IPS-NIHi7 (cell line): ENCODE data around the gene SLC25A42.
"Not testable (repeated sequence)": the region's sequence is repeated elsewhere in the genome, so short reads cannot be mapped to it uniquely, and the experiment has no call there.

Experiments
- DNase-seq: peaks from one replicate; pipeline ENCODE4 v3.0.0; 2012; ENCODE audit warnings: mixed read lengths; ENCODE audit errors: extremely low spot score

The SLC25A42 gene, protein sequence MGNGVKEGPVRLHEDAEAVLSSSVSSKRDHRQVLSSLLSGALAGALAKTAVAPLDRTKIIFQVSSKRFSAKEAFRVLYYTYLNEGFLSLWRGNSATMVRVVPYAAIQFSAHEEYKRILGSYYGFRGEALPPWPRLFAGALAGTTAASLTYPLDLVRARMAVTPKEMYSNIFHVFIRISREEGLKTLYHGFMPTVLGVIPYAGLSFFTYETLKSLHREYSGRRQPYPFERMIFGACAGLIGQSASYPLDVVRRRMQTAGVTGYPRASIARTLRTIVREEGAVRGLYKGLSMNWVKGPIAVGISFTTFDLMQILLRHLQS

DNA sequence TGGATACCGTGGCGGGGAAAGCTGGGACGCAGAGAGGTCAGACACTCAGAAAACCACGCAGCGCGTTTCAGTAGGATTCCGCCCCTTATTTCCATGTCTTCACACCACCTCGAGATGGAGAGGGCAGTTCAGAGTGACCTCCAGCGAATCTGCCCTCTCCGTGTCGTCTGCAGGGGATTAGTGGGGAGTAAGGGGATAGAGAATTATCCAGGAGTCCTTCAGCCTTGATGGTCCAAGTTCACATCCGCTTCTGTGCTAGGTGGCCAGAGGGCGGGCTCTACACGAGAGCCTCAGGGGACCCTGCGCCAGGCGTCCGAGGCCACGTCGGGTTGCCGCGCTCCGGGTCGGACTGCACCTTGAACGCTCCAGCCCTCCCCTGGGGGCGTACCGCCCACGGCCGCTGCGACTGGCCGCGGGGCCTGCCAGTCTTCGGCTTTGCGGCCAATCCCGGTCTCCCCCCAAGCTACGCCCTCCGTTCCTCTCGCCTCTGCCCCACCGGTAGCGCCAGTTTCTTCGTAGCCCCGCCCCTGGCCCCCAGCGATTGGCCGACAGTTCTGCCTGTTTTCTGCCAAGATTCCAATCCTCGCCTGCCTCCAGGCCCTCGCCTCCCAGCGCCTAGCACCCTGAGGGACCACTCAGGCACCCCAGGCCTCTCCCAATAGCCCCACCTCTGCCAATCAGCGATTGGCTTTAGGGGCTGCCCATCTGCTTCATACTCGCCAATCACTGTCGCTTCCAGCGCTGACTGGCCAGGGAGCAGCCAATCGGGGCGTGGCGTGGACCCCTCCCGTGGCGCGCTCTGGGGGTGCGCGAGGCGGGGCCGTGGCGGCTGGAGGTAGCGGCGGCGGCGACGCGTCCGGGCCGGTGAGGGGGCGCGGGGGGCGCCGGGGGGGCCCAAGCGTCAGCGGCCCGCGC is at the start of gene SLC25A42:
Gene SLC25A42 (plus strand): TSS at position 812 of the 915 bp plus-strand sequence. CDS start 32,131 bp downstream, outside the sequence.
- DNase-seq: peak; percentile 100

DNA sequence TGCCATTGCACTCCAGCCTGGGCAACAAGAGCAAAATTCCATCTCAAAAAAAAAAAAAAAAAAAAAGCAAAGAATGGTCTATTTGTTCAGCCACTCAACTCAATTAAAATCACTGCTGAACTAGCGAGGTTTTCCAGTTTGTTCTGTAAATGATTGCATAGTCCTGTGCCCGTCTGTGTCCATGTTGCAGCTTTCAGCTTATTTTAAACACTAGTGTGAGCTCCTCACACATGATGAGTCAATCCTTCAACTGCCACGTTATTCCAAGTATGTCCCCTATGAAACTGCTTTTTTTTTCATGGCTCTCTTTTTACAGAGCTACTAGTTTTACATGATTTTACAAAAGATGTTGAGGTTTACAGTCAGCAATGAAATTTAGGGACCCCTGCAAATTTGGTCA is 42.7 kb upstream of the SLC25A42 start:
- DNase-seq: no peak

DNA sequence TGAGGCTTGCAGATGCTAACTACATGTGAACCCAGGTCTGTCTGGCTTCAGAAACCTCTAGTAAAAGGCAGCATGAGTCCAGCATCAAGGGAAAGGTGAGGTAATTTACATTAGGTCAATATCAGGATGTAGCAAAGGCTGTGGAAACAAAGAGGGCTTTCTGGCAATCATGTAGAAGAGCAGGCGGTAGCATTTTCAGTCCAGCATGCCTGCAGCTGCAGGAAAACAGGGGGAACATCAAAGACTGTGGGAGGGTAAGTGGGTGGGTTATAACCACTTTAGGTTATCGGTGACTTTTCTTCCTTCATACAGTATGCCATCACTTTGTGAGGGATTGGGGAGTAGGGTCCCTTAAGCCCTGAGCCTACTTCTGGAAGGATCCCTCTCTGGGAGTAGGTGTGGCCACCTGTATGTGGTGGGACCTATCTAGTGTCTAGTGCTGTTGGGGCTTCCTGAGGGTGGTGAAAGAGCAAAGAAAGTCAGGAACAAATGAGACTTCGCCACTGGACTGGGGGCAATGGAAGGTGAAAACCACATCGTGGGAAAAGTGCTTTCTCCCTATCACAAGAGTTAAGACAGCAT is 41.3 kb upstream of the SLC25A42 start:
- no peak for DNase-seq

DNA sequence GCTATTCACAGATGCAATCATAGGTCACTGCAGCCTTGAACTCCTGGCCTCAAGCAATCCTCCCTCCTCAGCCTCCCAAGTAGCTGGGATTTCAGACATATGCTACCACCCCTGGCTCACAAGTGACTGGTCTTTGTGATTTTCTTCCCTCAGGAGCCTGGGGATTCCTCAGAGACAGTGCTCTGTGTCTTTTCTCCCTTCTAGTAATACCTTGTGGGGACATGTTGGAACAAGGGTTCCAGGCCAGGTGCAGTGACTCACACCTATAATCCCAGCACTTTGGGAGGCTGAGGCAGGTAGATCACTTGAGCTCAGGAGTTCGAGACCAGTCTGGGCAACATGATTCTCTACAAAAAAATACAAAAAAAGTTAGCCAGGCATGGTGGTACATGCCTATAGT is 40.4 kb upstream of the SLC25A42 start:
- not testable (repeated sequence) for DNase-seq

DNA sequence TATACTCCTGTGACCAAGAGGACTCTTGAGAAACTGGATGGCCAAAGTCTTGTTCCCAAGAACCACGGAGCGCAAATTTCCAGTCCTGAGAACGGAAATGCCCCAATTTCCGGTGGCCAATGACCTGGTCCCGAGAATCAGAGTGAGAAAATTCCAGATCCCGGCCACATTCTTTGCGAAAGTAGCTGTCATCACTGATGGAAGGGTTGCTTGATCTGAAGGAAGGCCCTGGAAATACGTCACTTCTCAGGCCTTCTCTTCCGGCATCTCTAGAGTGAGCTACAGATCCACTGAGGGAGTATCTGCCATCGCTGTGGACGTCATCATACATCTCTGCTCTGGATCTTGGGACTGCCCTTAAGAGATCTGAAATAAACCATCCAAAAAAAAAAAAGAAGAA is 37.9 kb upstream of the SLC25A42 start:
- no peak for DNase-seq

DNA sequence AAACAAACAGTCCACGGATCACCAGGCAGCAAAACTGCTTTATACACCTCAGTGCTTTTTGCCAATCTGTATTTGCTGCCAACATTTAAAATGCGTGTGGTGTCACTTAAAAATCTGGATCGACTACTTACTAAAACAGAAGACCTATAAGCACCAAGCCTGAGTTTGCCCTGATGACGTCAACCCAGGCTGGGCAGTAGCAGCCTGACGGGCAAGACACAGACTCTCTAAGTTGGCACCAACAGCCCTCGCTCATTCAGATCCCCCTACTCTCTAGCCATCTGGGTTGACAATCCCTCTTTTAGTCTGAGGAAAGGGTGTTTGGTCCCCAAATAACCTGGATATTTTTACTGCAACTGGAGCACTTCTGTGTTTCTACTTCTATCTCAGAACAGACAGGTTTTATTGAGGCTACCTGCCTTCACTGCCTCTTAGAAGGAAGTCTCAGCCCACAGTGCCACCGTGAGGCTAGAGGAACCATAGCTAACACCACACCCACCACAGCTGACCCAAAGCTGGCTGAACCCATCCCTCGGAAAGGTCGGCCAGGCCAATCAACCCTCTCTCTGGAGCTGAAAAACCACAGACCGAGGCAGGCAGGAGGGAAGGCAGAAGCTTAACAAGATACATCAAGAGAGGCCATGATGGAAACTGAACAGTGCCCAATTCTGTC is 37.4 kb upstream of the SLC25A42 start:
- no peak for DNase-seq

DNA sequence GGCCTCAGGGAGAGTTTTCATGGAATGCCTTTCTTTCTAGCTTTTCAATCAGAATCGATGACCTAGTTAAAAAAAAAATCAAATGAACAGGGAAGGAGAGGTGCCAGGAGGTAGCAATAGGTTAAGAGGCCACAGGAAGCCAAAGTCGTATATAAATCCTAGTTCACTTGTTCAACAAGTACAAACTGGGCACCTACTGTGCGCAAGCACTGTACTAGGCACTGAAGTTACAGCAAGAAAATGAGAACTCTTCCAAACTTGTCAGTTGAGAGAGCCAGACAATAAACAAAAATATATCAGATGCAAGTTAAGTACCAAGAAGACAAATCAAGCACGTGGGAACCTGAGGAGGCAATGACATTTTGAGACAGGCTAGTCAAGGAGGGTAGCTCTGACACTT is 36.6 kb upstream of the SLC25A42 start:
- no peak for DNase-seq

DNA sequence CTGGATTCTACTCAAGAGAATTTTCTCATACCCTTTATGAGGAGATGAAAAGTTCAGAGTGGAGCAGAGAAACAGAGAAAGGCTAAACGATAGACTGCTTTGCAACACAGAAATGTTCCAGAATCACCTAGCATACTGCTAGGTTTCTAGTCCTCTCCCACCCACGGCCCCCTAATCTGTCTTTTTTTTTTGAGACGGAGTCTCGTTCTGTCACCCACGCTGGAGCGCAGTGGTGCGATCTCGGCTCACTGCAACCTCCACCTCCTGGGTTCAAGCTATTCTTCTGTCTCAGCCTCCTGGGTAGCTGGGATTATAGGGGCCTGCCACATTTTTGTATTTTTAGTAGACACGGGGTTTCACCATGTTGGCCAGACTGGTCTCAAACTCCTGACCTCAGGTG is 35.3 kb upstream of the SLC25A42 start:
- no peak for DNase-seq

DNA sequence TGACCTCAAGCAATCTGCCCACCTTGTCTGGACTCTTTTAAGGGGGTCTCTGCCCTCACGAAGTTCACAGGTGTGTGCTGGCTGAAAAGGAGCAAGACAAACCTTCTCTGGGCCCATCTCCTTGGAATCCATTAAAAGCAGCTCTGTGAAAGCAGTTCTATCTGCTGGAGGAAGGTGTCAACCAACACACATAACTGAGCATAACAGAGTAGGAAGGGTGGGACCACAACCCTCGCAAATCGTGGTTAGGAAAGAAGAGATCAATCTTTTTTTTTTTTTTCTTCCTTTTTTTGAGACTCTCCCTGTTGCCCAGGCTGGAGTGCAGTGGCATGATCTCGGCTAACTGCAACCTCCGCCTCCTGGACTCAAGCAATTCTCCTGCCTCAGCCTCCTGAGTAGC is 31.9 kb upstream of the SLC25A42 start:
- DNase-seq: no peak

DNA sequence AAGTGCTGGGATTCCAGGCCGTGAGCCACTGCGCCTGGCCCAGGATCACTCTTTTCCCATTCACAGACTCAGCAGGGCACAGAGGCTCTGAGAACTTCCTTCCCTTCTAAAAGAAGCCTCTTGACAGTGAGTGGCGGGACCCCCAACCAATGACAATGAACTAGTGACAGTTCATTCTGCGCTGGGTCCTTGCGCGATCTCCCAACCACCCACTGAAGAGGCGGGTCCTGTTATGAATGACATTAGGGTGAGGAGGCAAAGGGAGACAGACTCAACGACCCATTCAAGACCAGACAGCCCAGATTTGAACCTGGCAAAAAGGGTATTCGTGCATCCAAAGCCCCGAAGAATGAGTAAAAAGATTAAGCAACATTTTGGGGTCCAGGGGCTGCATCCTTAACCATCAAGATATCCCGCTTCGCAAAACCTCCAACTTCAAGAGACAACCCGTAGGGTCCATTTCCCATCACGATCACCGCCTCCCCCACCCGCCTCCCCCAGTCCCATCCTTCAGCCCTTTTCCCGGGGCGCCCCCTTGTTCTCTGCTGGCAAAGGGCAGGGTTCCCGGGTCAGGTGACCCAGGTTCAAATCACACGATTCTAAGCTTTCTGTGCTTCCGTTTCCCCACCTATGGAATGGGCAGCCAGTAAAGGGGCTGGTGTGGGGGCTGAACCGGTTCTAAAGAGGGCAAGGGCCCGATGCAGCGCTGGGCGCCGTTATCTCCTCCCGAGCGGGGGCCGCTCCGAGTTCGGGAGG is 31.2 kb upstream of the SLC25A42 start:
- peak; percentile 97 for DNase-seq

DNA sequence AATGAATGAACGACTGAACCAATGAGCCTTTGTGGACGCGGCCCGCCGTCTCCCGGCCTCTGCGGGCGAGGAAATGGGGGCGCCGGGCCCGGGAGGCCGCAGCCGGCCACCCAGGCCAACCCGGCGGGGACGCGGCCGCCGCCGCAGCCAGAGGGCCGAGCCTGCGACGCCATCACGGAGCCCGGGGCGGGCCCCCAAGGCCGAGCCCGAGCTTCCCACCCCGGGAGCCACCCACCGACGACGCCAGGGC is 30.7 kb upstream of the SLC25A42 start:
- DNase-seq: no peak

DNA sequence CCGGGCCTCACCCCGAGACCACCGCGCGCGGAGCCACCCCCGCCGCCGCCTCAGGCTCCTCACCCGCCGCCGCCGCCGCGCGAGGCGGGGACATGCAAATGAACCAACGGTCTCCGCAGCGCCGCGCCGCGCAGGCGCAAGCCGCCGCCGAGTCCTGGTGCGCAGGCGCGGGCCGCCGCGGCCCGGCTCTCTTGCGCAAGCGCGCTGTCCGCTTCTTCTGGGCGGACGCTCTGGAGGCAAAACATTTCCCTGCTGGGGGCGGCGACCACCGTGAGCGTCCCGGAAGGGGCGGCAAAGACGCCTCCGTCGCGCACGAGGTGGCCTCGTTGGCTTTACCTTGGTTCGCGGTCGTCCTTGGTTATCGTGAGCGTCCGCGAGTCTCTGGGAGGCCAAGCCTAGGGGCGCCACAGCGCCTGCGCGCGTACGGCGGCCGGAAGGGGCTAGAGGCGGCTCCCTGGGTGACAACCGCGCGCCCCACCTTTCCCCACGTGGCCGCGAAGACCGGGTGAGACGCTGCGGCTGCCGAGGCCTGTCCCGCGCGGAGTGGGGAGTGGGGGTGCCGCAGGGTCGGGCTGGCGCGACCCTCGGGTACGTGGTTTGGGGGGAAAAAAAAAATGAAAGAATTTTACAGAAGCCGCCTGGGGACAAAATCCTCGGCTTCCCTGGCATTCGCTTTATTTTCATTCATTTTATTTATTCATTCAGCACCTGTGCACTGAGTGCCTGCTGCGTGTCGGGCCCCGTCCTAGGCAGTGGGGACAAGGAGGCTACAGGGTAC is 30.2 kb upstream of the SLC25A42 start, which contains the start of the genes ARMC6 and SUGP2:
Gene ARMC6 (plus strand): TSS at position 178 of the 778 bp plus-strand sequence. CDS start 607 bp downstream, outside the sequence.
Gene SUGP2 (minus strand): TSS at position 92 of the 778 bp plus-strand sequence. CDS start 2,446 bp downstream, outside the sequence.
- peak; percentile 96 for DNase-seq

DNA sequence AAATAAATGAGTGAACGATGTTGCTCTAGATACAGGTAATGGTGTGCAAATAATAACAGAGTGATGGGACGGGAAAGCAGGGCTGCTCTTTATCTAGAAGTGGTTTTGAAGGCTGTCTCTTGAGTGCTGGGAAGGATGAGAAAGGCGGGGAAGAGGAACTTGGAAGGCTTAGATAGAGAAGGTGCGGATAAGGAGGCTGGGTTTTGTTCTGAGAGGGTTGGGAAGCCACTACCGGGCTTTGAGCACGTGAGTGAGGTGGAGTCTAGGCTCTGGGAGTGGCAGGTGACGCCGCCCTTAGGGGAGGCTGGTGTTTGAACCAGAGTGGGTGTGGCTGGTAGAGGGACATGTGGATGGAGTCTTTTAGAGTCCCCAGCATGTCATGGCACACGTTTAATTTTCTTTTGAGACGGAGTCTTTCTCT is 29.6 kb upstream of the SLC25A42 start:
- DNase-seq: peak; percentile 89

DNA sequence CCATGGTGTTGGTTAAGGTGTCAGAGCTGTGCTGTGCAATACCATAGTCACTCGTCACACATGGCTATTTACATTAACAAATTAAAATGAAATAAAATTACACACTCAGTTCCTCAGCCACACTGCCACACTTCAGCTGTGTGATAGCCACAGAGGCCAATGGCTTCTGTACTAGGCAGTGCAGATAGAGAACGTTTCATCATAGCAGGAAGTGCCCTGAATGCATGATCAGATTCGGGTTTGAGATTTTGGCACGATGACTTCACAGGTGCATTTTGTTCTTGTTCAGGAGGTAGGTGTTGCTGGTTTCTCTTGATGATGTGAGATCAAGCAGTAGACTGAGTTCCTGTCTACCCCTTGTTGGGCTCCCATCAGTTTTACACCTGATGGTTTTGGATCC is 23.9 kb upstream of the SLC25A42 start:
- DNase-seq: no peak

DNA sequence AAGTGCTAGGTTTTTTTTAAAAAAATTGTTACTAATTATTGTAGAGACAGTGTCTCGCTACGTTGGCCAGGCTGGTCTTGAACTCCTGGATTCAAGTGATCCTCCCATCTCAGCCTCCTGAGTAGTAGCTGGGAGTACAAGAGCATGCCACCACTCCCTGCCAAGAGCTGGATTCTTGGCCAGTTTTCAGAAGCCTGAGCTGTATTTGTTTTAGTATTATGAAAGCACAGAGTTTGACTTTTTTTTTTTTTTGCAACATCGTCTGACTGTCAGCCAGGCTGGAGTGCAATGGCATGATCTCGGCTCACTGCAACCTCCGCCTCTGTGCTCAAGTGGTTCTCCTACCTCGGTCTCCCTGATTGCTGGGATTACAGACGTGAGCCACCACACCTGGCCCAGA is 23.4 kb upstream of the SLC25A42 start:
- DNase-seq: no peak

DNA sequence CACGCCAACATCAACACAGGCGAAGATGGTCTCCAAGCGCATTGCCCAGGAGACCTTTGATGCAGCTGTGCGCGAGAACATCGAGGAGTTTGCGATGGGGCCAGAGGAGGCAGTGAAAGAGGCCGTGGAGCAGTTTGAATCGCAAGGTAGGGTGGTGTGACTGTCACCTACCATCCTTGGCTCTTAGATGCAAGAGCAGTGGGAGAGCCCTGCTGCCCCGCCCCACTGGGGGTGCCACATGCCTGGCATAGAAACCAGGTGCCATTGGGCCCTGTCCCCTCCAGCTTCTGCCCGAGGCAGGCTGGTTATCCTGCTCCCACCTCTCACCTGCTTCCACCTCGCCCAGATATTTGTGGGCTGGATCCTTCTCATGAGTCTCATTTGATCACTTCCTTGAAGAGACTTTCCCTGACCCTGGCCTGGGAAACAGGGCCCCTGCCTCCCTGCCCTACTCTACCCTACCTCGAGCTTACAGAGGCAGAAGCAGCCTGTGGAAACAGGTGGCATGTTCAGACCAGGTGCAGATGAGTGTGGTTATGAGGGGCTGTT is 21.0 kb upstream of the SLC25A42 start:
- DNase-seq: no peak

DNA sequence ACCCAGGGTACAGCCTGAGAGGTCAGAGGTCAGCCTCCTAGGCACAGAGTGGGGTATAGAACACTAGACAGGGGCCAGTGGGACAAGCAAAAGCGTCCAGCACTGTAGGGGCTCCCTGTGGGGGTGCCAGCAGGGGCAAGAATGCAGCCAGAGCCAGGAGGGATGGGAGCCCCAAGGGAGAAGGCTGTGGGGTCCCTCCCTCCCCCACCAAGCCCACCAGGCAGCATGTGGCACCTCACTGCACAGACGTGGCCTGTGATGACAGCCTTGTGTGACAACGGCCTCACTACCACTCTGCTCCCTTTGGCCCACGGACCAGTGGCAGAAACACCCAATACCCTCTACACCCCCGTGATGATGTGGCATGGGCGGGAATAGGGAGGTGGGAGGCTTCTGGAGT is 20.3 kb upstream of the SLC25A42 start:
- DNase-seq: no peak

DNA sequence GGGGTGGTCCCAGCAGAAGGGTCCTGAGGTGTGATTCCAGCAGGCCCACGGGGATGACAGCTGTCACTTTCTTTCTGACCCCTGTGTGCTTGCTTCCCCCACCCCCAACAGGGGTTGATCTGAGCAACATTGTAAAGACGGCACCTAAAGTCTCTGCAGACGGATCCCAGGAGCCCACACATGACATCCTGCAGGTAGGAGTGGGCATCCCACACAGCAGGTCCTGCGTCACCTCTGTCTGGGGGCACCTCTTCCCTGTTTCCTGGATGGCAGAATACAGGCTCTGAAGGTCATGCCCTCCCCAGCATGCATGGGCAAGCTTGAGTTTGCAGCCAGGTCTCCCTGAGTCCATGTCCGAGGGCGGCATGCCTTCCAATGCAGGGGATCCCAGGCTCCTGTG is 19.9 kb upstream of the SLC25A42 start:
- DNase-seq: no peak

DNA sequence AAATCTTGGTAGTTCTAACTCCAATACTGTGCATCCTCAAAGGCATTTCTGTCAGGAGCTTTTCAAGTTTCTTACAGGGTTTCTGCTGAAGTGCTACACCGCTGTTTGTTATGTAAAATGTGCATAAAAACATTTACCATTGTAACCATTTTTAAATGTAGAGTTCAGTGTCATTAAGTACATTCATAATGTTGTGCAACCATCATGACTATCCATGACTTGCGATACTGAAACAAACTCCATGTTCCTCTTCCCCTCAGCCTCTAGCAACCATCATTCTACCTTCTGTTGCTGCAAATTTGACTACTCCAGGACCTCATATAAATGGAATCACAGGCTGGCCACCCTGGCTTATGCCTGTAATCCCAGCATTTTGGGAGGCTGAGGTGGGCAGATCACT is 14.4 kb upstream of the SLC25A42 start:
- DNase-seq: no peak

DNA sequence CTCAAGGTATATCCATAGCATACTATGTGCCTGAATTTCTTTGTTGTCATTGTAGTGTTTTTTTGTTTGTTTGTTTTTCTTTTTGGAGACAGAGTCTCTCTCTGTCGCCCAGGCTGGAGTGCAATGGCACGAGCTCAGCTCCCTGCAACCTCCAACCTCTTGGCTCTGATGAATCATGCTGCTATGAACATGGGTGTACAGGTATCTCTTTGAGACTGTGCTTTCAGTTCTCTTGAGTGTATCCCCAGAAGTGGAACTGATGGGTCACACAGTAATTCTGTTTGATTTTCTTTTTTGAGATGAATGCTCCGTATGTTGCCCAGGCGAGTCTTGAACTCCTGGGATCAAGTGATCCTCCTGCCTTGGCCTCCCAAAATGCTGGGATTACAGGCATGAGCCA is 13.7 kb upstream of the SLC25A42 start:
- no peak for DNase-seq
